Esophagus squamous epithelium (tissue), 5 donors: ENCODE measurements around the gene SLC10A3. TPM values are rescaled to one million over a fixed set of nuclear protein-coding genes. Genes with fewer than 3 reads are reported as not detected.

Experiments
- DNase-seq: peaks from one replicate; lab custom pipeline; 2025; lab: John Stamatoyannopoulos, UW
- H3K27ac ChIP-seq, 4 donors: fragments of 200-600 bp; sonication (generic); one replicate each; pipeline ENCODE4 v1.5.1; 2016 to 2019; ENCODE audit warnings: mild to moderate bottlenecking in 1 of 4
- H3K27me3 ChIP-seq, 4 donors: fragments of 200-600 bp; sonication (generic); 1 replicate in 3 of 4; 2 replicates in 1 of 4; pipeline versions ENCODE4 v1.5.1 to v1.6.0; 2017 to 2021; ENCODE audit warnings: antibody characterized with exemption in 1 of 4
- H3K36me3 ChIP-seq, 3 donors: fragments of 200-600 bp; sonication (generic); one replicate each; pipeline ENCODE4 v1.5.1; 2016 to 2019
- H3K4me1 ChIP-seq, 3 donors: fragments of 200-600 bp; sonication (generic); one replicate each; pipeline ENCODE4 v1.5.1; 2017 to 2019
- H3K4me3 ChIP-seq, 4 donors: fragments of 200-600 bp; sonication (generic); 1 replicate in 3 of 4; 2 replicates in 1 of 4; pipeline ENCODE4 v1.5.1; 2016 to 2019; ENCODE audit warnings: mild to moderate bottlenecking in 2 of 4, moderate library complexity in 1 of 4
- H3K9me3 ChIP-seq, 3 donors: fragments of 200-600 bp; sonication (generic); one replicate each; pipeline ENCODE4 v1.5.1; 2016 to 2019
- POLR2A ChIP-seq, 4 donors: fragments of 450-650 bp; IDR thresholded peaks; one replicate each; pipeline ENCODE4 v1.6.1; 2017; ENCODE audit warnings: antibody characterized with exemption in 4 of 4, mild to moderate bottlenecking in 4 of 4, moderate library complexity in 3 of 4
- WGBS, 2 donors: methylation state at CpG; one replicate each; pipeline ENCODE4 v1.1.5; 2018; 5-methylcytosine and 5-hydroxymethylcytosine counted together
- intact Hi-C: fragments of 100-400 bp; cut with DNase I; formaldehyde crosslinking; loops from one replicate; pipeline ENCODE4 v1.15.0; 2022
- total RNA-seq, 4 donors: library from RNA; depleted of rRNA; stranded (reverse); fragments of >200 nt; gene quantifications; one replicate each; pipeline ENCODE4 v1.1.0, GENCODE V29; 2016
- TF ChIP-seq, protein P1 (sequence below), 6 experiments: fragments of 450-650 bp in 4 of 6; fragments of 200-600 bp in 2 of 6; sonication (generic) in 2 of 6; IDR thresholded peaks; one replicate each; pipeline ENCODE4 v1.5.1; 2016 to 2019; ENCODE audit warnings: antibody characterized with exemption in 6 of 6, mild to moderate bottlenecking in 4 of 6, moderate library complexity in 4 of 6
- donor health status: DM: yes; HTN: yes; CAD: no.

Gene SLC10A3
- total RNA-seq, 4 donors from 2014 or later: 26.1 to 38.5 (median 29.5) TPM

DNA sequence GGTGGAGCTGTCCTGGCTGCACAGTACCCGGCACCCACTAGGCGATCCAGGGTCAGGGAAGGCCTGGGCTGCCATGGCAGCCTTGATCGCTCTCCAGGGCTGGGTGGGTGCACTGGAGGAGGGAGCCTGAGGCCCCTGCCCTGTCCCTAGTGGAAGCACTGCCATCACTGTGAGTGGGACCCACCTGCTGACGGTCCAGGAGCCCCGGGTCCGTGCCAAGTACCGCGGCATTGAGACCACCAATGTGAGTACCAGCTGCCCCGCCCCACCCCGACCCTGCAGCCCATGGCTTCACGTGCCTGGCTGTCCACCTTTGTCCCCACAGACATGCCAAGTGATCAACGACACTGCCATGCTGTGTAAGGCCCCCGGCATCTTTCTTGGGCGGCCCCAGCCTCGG lies 23.5 kb downstream of the SLC10A3 start:
- no peak overlapping the region for H3K4me3 ChIP-seq
- WGBS, 2 donors: no CpG with 5 or more reads among the region's 15 CpGs
- DNase-seq: no peak
- no peaks in the 10 kb centered on the region for H3K9me3 ChIP-seq
- H3K36me3 ChIP-seq: peaks cover 0 to 88% (median 0%) of the 10 kb centered on the region in 3 donors
- TF ChIP-seq, protein P1, sequence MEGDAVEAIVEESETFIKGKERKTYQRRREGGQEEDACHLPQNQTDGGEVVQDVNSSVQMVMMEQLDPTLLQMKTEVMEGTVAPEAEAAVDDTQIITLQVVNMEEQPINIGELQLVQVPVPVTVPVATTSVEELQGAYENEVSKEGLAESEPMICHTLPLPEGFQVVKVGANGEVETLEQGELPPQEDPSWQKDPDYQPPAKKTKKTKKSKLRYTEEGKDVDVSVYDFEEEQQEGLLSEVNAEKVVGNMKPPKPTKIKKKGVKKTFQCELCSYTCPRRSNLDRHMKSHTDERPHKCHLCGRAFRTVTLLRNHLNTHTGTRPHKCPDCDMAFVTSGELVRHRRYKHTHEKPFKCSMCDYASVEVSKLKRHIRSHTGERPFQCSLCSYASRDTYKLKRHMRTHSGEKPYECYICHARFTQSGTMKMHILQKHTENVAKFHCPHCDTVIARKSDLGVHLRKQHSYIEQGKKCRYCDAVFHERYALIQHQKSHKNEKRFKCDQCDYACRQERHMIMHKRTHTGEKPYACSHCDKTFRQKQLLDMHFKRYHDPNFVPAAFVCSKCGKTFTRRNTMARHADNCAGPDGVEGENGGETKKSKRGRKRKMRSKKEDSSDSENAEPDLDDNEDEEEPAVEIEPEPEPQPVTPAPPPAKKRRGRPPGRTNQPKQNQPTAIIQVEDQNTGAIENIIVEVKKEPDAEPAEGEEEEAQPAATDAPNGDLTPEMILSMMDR (IDR thresholded peaks at IDR 0.05): no peak
- TF ChIP-seq POLR2A (IDR thresholded peaks at IDR 0.05): no peak
- no peak overlapping the region for H3K27ac ChIP-seq
- H3K4me1 ChIP-seq: no peaks in the 10 kb centered on the region
- intact Hi-C loops: no loop called here
- no peaks in the 10 kb centered on the region for H3K27me3 ChIP-seq

DNA sequence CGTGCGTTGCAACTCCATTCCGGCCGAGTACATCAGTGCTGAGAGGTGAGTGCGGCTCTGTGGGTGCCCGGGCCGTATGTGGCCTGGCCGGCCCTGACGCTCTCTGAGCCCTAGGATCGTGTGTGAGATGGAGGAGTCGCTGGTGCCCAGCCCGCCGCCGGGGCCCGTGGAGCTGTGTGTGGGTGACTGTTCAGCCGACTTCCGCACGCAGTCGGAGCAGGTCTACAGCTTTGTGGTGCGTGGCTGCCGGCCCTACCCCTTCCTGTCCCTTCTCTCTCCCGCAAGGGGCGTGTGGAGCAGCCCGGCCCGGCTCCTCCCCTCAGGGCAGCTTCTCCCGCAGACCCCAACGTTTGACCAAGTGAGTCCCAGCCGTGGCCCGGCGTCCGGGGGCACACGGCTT lies 24.4 kb downstream of the SLC10A3 start:
- intact Hi-C loops: no loop called here
- no peaks in the 10 kb centered on the region for H3K27me3 ChIP-seq
- DNase-seq: no peak
- H3K9me3 ChIP-seq: no peaks in the 10 kb centered on the region
- H3K4me3 ChIP-seq: no peak overlapping the region
- H3K27ac ChIP-seq: no peak overlapping the region
- H3K36me3 ChIP-seq: peaks cover 0 to 83% (median 0%) of the 10 kb centered on the region in 3 donors
- H3K4me1 ChIP-seq: no peaks in the 10 kb centered on the region
- WGBS, 2 donors: 92% methylated on average over 5 of the region's 32 CpGs; no CpG with 5 or more reads in 1 of the 2 donors
- TF ChIP-seq POLR2A (IDR thresholded peaks at IDR 0.05): no peak
- TF ChIP-seq, protein P1 (IDR thresholded peaks at IDR 0.05): no peak

DNA sequence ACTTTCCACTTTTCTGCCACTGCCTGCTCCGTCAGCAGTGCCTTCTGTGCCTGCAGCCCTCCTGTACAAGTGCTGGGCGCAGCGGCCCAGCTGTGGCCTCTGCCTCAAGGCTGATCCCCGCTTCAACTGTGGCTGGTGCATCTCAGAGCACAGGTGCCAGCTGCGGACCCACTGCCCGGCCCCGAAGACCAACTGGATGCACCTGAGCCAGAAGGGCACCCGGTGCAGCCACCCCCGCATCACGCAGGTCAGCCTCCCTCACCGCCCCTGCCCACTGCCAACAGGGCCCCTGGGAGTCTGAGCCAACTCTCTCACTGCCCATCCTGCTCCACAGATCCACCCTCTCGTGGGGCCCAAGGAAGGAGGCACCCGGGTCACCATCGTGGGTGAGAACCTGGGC lies 24.8 kb downstream of the SLC10A3 start:
- no peak for TF ChIP-seq POLR2A (IDR thresholded peaks at IDR 0.05)
- TF ChIP-seq, protein P1 (IDR thresholded peaks at IDR 0.05): no peak
- no CpG with 5 or more reads among the region's 14 CpGs for WGBS, 2 donors
- DNase-seq: no peak
- H3K4me3 ChIP-seq: no peak overlapping the region
- no peaks in the 10 kb centered on the region for H3K9me3 ChIP-seq
- H3K4me1 ChIP-seq: peaks cover 0 to 2% (median 0%) of the 10 kb centered on the region in 3 donors
- H3K27me3 ChIP-seq: no peaks in the 10 kb centered on the region
- no peak overlapping the region for H3K27ac ChIP-seq
- intact Hi-C loops: no loop called here
- peaks cover 0 to 78% (median 0%) of the 10 kb centered on the region in 3 donors for H3K36me3 ChIP-seq

DNA sequence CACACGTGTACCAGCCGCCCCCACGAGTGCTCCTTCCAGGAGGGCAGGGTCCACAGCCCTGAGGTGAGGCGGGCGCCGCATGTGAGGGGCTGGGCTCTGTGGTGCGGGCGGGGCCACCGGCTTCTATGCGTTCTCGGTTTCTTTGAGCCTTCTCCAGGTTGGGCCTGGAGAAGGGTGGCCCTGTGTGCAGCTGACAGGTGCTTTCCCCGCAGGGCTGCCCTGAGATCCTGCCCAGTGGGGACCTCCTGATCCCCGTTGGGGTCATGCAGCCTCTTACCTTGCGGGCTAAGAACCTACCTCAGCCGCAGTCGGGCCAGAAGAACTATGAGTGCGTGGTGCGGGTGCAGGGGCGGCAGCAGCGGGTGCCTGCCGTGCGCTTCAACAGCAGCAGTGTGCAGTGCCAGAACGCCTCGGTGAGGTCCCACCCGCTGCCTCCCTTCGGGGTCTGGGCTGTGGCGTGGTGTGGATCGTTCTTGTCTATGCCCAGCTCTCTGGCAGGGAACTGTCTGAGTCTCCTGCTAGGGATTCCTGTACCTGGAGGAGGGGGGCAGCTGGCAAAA lies 25.5 kb downstream of the SLC10A3 start:
- H3K36me3 ChIP-seq: peaks cover 0 to 71% (median 0%) of the 10 kb centered on the region in 3 donors
- intact Hi-C loops: no loop called here
- no peaks in the 10 kb centered on the region for H3K27me3 ChIP-seq
- TF ChIP-seq, protein P1 (IDR thresholded peaks at IDR 0.05): no peak
- TF ChIP-seq POLR2A (IDR thresholded peaks at IDR 0.05): no peak
- H3K4me1 ChIP-seq: peaks cover 0 to 10% (median 3%) of the 10 kb centered on the region in 3 donors
- no peak for DNase-seq
- no peaks in the 10 kb centered on the region for H3K9me3 ChIP-seq
- H3K27ac ChIP-seq: no peak overlapping the region
- 98% methylated on average over 10 of the region's 28 CpGs; no CpG with 5 or more reads in 1 of the 2 donors for WGBS, 2 donors
- H3K4me3 ChIP-seq: no peak overlapping the region

DNA sequence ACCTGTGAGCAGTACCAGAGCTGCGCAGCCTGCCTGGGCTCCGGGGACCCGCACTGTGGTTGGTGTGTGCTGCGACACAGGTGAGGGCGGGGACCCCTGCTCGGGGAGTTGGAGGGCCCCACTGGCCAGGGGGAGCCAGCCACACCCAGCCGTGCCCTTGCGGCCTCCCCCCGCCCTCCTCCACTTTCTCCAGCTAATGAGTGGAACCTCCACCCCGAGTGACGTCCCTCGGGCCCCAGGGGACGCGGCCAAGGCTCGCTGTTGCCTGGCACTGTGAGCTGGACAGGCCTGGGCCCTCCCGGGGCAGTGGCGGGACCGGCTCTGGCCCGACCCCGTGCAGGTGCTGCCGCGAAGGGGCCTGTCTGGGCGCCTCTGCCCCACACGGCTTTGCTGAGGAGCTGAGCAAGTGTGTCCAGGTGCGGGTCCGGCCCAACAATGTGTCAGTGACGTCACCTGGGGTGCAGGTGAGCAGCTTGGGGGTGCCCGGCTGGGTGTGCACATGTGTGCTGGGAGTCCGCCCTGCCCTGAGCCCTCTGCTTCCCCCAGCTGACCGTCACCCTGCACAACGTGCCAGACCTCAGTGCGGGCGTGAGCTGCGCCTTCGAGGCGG lies 26.7 kb downstream of the SLC10A3 start:
- H3K4me1 ChIP-seq: peaks cover 5 to 21% (median 7%) of the 10 kb centered on the region in 3 donors
- H3K27ac ChIP-seq: no peak overlapping the region
- no peak overlapping the region for H3K4me3 ChIP-seq
- no peaks in the 10 kb centered on the region for H3K9me3 ChIP-seq
- intact Hi-C loops: no loop called here
- H3K36me3 ChIP-seq: peaks cover 0 to 59% (median 0%) of the 10 kb centered on the region in 3 donors
- DNase-seq: no peak
- 92% methylated on average over 7 of the region's 36 CpGs; no CpG with 5 or more reads in 1 of the 2 donors for WGBS, 2 donors
- no peak for TF ChIP-seq POLR2A (IDR thresholded peaks at IDR 0.05)
- TF ChIP-seq, protein P1 (IDR thresholded peaks at IDR 0.05): no peak
- H3K27me3 ChIP-seq: no peaks in the 10 kb centered on the region
